Activated CD4-positive, CD25-positive, alpha-beta regulatory T cell treated with anti-CD3 and anti-CD28 coated beads, Interleukin-2, amount 50 U/mL, for 72 hours (primary cell): ENCODE results near the gene DOK6.
"Not testable (repeated sequence)": the region's sequence is repeated elsewhere in the genome, so short reads cannot be mapped to it uniquely, and the experiment has no call there.

Source experiments
- DNase-seq: peaks from one replicate; pipeline ENCODE4 v3.0.0; 2021

The DOK6 gene

DNA sequence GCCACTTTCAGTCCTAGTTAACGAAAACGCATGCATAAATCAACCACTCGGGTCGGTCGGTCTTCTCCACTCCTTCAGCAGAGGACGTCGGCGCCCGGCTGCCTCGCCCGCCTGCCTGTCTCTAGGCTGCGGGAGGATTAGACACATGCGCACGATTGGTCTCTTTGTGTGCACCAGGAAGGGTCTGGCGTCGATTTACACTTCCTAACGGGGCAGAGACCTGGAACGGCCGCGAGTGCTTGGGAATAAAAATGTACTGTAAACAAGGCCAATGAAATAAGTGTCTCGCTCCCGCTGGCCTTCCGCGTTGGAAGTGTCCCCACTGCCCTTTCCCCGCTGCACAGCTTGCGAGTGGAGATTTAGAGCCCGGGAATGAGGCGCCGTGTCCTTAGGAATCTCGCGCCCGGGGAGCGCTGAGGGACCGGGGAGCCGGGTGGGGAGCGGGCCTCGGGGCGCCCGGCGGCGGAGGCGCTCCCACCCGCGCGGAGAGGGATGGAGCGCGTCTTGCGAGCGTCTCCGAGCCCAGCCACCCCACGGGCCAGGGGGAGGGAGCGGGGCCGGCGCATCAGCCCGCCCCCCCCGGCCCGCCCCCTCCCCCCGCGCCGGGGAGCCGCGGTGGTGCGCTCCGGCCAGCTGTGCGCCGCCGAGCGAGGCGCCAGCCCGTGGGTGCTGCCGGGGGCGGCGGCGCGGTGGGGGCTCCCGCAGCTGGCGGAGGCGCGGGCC, at the start of gene DOK6:
Gene DOK6, plus strand, starts transcription at position 636 of the 723 bp plus-strand sequence.
- no peak for DNase-seq

DNA sequence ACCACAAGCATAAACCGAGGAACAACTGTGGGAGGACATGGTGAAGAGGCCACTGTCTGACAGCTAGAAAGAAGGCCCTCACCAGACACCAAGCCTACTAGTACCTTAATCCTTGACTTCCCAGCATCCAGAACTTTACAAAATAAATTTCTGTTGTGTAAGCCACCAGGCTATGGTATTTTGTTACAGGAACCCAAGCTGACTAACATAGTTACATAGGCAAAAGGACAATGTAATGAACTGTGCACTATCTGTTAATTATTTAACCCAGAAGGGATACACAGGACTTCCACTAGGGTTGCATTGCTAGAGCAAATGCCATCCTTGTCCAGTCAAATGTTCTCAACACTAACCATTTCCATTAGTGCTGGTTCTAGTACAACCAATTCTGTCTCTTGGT, 47.7 kb upstream of the DOK6 start:
- DNase-seq = no peak

DNA sequence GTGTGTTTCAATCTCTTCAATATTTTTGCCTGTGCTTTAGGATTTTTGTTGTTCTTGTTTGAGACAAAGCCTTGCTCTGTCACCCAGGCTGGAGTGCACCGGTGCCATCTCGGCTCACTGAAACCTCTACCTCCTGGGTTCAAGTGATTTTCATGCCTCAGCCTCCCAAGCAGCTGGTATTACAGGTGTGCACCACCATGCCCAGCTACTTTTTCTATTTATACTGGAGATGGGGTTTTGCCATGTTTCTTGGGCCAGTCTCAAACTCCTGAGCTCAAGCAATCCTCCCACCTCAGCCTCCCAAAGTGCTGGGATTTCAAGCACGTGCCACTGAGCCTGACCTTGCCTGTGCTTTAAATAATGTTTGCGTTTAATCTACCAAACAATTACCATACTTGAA, 43.1 kb upstream of the DOK6 start:
- no peak for DNase-seq

DNA sequence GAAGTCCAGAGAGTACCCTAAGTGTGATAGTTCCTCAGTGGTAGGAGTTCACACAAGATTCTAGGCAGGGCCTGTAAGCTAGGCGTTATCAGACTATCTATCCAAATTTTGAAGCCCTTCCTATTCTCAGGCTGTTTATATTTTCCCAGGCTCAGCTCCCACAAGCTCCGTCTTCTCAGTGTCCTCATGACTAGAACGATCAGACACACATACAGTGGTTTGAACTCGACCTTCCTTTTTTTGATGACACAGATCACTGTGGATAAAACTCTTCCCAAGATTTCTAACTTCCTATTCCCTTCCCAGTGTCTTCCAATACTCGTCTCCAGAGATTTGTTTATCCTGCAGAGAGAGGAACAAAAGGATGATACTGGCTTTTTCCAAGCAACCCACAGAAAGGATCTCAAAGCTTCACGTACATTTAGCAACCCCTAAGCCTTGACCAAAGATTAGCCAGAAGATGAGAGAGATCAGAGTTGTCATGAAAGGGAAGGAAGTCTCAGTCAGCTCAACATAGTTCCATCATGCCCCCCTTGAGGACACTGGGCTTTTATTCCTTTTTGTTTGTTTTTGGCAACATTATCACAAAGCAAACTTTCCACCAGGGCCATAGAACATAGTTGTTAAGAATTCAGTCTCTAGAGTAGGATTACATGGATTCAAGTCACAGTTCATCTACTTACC, 42.3 kb upstream of the DOK6 start:
- DNase-seq = no peak

DNA sequence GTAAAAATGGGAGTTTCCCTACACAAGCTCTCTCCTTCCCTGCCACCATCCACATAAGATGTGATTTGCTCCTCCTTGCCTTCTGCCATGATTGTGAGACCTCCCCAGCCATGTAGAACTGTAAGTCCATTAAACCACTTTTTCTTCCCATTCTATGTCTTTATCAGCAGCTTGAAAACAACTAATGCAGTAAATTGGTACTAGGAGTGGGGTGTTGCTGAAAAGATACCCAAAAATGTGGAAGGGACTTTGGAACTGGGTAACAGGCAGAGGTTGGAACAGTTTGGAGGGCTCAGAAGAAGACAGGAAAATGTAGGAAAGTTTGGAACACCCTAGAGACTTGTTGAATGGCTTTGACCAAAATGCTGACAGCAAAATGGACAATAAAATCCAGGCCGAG, 40.9 kb upstream of the DOK6 start:
- DNase-seq = not testable (repeated sequence)

DNA sequence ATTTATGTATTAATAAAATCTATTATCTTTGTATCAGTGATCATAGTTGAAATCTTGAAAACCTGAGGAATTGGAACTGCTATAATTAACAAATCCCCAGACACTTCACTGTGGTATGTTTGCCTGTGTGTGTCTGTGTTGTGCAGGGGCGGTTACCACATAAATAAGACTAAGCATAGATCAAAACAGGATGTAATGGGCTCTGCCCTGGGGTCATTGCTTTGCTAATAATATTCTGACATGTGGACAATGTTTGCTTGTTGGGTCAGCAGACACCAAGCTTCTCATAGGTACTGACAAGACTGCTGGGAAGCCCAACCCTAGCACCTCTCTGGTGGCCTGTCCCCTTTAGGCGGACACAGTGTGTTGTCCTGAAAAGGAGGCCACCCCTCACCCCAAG, 35.8 kb upstream of the DOK6 start:
- no peak for DNase-seq

DNA sequence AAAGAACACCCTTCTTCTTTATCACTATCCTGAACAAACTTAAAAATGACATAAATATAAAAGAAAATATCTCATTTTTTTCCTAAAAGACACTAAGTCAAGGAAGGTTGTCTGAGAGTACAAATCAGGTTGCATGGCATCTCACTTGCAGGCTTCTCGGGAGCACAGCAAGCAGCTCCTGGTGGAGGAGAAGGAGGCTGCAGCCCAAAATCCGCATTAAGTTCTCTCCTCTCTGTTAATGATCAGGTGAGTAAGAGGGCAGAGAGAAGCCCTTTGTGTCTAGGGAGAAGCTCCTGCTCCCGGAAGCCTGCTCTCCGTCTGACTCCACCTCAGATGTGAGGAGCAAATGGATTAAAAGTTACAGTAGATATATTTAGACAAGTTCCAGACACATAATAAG, 35.0 kb upstream of the DOK6 start:
- DNase-seq = no peak

DNA sequence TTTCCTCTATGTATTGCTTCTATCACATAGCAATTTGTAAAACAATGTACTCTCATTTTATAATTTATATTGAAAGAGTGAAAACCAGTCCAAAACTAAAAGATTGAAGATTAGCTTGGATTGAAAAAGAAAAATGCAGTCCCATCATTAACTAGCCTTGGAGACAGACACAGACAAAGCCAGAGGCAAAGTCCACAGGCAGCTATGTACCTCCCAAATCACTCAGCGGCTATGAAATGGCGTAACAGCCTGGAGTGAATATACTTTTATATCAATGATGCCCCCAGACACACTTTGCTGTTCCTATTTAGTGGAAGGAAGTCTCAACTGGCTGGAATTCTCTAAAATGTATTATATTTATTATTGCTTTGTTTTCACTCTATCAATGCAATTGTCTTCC, 33.6 kb upstream of the DOK6 start:
- DNase-seq = no peak

DNA sequence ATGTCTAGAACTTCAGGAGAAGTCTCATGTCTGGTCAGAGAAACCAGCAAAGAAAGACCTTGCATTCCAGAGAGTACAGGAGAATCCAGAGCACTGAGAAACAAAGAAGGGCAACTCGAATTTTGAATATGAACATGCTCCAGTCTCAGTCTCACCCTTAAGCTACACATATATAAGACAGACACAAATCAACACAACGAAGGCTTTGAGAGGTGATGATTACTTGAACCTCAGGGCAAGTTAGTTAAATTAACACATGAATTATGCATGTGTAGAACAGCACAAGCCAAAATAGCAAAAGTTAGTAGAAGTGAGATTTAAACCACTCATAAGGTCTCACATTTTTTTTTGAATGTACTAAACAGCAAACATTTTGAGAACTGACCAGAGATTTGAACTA, 29.0 kb upstream of the DOK6 start:
- DNase-seq = no peak

DNA sequence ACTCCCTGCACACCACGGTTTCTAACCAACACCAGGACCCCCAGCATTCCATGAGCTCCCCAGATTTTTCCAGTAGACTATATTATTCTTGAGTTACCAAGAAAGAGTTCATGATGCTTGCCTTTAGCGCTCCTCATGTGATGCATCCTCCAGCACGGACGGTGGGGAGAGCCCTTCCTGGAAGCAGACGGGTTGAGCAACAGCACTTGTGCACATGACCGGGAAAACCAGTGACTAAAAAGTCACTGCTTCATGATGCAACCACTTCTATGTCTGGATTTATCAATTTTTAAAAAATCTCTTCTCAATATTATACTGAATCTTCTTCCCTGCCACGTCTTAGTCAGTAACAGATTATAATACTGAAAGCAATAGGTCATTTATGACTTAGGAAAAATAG, 20.4 kb upstream of the DOK6 start:
- DNase-seq = no peak

DNA sequence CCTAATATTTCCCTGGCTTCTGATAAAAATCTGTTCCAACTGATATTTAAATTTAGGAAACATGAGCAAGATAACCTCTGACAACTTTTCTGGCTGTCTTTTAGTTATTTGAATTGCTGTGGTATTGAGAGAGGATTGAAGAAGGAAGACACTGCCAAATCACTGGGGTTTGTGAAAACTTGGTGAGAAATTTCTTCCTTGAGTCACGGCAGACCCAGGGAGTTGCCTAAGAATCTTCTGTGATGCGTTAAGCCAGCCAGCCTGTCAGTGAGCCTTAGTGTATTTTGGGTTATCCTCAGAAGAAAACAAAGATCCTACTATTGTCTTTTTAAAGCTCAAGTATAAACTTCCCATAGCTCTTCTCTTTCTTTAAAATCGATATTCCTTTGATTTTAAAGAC, 17.5 kb upstream of the DOK6 start:
- no peak for DNase-seq

DNA sequence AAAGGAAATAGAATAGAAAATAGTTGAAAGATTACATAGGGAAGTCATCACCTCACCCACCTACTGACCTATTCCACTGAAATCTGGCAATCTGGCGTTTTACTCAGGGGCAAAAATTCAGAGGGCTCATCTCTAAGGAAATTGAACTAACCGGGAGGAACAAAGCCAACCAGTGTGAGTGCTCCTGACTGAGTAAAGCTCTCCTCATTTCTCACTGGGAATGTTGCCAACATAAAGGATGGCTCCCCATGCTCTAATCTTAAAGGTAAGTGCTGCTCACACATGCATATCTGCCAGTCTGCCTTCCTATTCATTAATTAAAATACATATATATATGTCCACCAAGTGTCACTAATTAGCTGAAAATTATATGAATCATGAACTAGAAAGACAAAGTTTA, 13.5 kb upstream of the DOK6 start:
- DNase-seq = no peak

DNA sequence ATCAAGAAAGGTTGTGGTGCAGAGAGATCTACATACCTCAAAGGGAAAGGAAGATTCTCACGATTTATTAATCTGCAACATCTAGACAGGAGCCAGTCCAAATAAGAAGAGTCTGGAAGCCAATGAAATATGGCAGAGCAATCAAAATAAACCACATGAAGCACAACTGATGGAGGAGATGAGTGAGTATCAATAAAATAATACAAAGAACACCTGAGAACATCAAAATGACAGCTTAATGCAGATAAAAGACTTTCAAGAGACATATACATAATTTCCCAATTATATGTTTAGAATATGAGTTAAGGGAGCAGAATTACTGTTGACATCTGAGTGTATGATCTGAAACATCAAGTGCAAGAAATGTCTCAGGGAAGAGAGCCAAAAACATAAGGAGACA, 12.5 kb upstream of the DOK6 start:
- no peak for DNase-seq

DNA sequence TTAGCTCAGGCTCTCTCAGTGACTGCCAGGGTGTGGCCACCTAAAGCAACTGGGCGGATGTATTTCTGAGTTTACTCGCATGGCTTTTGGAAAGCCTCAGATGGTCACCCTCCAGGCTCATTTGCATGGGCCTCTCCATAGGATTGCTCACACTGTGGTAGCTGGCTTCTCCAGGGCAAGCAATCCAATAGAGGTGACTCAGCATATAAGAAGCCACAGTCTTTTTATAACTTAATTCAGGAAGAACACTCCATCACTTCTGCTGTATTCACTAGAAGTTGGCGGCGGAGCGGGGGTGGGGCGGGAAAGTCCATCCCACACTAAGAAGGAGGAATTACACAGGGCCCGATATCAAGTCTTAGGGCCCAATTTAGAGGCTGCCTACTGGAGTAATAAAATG, 3.6 kb upstream of the DOK6 start:
- DNase-seq = no peak

DNA sequence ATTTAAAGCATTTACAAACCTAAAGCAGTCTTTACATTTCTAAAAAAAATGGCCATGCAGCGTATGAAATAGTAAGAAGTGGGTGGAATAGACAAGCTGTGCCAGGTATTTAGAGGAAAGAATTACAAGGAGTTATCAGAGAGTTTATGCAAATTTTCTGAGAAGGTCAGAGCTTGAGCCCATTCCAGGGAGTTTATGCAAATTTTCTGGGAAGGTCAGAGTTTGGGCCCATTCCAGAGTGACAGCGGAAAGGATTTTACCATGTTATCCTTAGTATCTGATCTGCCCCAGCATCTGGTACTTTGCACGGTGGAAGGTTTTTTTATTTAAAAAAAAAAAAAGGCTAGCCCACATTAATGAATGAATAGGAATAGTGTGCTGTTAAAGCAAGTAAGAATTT, 1.4 kb upstream of the DOK6 start:
- DNase-seq = no peak

DNA sequence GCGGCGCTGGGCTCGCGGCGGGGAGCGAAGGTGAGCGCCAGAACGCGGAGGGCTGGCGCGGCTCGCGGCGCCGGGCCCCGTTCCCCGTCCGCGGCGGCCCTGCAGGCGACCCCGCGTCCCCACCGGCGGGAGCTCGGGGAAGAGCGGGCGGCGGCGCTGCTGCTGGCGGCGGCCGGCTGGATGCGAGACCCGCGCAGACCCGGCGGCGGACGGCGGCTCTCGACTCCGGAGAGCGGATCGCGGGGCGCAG, 213 bp downstream of the DOK6 start:
- DNase-seq = no peak

DNA sequence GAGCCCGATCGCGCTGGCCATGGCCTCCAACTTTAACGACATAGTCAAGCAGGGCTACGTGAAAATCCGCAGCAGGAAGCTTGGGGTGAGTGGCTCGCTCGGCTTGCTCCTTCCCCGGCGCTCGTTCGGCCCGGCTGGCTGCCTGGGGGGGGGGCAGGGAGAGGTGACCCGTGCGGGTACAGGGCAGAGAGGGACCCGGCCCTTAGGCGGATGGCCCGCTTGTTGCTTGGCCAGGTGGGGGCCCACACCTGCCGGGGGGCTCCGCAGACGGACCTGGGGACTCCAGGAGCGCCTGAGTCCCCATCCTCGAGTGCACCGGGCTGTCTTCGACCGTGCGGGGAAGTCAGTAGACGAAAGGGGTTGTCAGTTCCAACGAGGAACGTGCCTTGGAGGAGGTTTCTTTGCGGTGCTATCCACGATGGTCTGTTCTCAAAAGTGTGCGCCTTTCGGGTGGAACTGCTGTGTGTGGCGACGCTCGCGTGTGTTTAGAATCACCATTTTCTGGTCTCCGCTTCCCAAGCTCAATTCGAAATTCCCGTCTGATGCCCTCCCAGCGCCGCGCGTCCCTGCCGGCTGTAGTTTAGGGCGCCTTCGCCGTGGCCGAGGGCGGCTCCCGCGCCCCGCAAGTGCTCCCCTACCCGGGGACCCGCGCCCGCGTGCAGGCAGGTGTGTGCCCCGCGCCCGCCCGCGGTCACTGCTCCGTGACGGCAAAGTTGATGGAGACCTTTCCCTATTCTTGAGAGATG, 711 bp downstream of the DOK6 start:
- no peak for DNase-seq

DNA sequence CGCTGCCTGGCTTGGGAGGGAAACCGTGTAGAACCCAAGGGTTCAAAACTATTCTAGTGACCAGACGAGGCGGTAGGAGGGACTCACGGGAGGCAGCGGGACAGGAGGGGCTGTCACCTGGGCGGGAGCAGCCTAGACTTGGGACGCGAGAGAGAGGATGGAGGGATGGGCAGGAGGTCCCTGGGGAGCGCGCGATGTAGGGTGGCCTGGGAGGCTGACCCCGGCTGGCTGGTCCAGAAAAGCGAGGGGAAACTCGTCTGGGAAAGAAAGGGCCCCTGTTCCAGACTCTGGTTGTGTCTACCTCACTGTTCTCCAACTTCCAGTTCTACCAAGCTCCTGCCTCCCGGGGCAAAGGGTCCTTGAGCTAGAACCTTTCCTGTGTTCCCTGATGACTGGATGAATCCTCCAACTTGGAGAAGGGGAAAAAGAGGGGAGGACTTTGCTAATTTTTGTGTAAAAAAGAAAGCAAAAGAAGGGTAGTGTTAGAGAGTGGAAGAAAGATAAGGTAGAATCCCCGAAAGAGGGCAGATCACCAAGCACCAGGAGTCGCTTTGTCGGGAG, 1.4 kb downstream of the DOK6 start:
- peak; percentile 28 for DNase-seq

DNA sequence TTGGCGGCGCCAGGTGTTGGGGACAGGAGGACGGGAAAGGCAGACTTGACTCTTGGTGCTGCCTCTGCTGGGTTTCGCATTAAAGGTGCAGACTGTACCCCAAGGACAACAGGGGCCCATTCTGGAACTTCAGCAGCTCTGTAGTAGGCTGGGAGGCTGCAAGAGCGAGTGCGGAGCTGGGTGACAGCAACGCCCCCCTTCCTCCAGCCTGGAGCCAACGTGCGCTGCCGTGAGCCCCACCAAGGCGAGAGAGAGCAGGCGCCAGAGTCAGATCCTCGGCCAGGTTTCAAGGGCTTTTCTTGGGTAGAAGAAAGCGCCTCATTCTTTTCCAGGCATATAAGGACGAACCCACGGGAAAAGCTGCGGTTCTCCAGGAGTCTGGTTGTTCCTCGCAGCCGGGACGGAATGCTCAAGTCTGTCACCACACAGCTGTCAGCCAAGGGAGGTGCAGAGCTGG, 1.9 kb downstream of the DOK6 start:
- no peak for DNase-seq

DNA sequence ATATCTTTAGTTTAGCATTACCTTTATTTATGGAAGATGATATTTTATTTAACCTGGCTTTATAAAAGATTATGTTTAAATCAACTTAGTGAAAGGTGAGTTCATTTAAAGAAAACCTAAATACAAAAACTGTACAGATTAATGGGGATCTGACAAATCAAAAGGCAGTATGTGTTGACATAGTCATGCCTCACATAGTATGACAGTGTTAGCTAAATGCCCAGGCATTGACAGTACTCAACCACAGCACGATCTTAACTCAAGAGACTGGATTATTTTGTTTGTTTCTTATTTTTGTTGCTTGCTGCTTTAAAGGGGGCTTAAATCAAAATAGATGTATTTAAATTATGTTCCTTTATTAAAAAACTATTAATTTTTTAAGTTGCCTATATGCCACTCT, 7.8 kb downstream of the DOK6 start:
- DNase-seq = no peak

DNA sequence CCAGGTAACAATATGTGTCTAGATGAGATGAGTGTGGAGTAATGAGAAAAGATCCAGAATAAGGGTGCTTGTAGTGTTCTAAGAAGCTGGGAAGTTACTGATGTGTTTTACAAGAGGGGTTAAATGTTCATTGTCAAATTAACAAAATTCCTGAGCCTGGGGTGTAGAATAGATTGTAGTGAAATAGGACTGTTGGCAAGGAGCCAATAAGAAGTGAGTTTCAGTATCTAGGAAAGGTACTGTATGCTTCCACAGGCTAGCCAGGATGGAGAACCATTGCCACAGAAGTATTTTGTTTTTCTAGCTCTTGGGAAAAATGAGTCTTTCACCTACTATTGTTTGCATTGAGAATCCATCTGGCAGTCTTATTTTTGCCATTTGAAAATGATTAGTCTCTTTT, 10.5 kb downstream of the DOK6 start:
- no peak for DNase-seq

DNA sequence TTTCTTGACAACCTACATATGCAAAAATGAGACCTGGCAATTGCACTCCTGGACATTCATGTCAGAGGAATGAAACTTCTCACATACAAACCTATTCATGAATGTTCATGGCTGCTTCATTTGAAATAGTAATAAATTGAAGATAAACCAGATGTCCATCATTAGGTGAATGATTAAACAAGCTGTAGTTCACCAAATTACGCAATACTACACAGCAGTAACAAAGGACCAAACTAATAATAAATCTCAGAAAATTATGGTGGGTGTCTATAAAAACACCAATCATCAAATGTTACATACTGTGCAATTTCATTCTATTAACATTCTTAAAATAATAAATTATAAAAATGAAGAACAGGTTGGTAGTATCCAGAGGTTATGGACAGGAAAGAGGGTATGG, 13.5 kb downstream of the DOK6 start:
- DNase-seq = no peak

DNA sequence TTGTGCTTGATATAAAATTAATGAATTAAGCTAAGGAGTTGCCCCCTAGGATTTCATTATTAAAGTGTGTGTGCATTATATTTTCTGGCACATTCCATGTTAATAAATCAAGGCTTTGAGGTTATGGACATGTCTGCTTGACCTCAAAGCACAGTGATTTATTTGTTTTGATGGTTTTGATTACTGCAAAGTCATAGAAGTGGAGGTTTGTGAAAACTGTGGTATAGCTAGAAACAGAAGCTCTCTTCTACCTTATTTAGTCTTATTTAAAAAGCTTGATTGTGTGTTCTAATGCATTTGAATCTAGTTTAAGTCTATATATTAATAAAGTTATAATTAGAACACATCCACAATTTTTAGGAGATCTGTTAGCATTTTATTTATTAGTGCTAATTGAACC, 32.2 kb downstream of the DOK6 start:
- DNase-seq = no peak

DNA sequence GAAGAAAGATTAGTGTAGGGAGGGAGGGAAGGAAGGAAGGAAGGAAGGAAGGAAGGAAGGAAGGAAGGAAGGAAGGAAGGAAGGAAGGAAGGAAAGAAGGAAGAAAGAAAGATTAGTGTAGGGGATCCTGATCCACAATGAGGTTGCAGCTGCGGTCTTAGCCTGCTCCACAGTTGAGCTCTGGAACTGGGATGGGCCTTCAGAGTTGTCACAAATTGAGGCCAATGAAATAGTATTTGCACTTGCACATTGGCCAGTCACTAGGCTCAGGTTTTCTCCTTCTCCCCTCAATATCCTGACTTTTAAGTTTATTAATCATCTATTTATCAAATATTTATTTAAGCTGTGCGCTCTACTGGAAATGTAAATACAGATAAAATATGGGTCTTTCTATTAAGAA, 34.3 kb downstream of the DOK6 start:
- no peak for DNase-seq
